ENCODE data around the gene CD7.
"Not testable (repeated sequence)": the region's sequence is repeated elsewhere in the genome, so short reads cannot be mapped to it uniquely, and the experiment has no call there.

CD7 gene

GRCh38 chr17:82317394-82318168, at the start of gene CD7:
Gene CD7, minus strand, starts transcription at chr17:82317608. Its CDS starts 113 bp downstream, at chr17:82317495.
- peak; percentile 43 to 50 for DNase-seq (ENCODE audit: low read depth in 2 of 2)

GRCh38 chr17:82366749-82367148, 49.3 kb upstream of the CD7 start:
- no peak for DNase-seq (ENCODE audit: low read depth in 2 of 2)

- DNase-seq (ENCODE audit: low read depth in 2 of 2), result no peak
These were observed 48.3 kb upstream of the CD7 start for GRCh38 chr17:82365606-82366295.

- DNase-seq (ENCODE audit: low read depth in 2 of 2), result no peak
These were observed 44.7 kb upstream of the CD7 start for GRCh38 chr17:82361885-82362633.

- not testable (repeated sequence) for DNase-seq (ENCODE audit: low read depth in 2 of 2)
These were observed 42.2 kb upstream of the CD7 start for GRCh38 chr17:82359451-82360074.

DNA sequence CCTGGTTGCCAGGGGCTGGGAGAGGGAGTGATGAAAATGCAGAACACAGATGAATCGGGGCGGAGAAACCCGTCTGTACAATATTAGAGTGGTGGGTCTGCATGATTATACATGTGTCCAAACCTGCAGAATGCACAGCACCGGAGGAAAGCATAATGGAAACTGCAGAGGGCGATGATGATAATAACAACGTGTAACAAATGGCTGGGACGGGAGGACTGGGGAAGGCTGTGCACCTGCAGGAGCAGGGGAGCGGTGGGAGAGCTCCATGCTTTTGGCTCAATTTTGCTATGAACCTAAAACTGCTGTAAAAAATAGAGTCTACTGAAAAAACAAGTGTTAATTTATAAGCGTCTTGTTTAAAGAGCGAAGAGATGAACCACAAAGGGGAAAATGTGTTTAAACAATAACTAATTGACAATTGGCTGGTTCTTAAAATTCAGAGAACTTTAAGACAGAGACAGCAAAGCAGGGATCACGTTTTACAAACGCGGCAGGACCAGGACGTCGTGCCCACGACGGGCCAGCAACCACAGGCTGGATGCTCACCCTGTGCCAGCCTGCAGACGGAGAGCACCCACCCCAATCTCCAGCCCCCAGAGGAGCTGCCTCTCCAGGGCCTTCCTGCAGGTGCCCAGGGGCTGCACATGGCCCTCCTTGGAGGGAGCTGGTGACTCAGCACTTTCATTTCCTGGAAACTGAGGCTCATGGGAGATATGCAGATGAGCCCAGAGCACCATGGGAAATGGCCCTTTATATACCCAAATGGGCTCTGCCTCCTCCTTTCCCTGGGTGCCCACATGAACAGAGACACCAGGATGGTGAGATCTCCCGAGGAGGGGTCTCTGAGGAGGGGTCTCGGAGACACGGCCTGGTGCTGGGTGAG, 41.3 kb upstream of the CD7 start, which contains the start of gene TEX19:
TSS of gene TEX19 (plus strand) at position 783 of the 886 bp plus-strand sequence. CDS start 2,904 bp downstream, outside the sequence.
- no peak for DNase-seq (ENCODE audit: low read depth in 2 of 2)

DNA sequence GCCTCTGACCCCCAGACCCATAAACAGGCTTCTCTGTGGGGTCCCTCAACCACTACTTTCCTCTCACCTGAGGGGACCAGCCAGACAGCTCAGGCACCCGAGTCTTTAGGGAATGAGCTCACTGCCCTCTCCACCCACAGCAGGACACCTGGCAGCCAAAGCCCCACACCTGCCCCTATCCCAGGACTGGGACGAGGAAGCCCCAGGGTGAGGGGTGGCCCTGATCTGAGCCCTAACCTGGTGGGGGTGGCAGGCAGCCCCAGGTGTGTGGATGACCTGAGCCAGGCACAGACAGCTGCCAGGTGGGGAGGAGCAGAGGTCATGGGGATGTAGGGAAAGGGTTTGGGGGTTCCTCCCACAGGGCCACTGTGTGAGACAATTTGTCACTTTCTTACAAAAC, 40.0 kb upstream of the CD7 start:
- DNase-seq (ENCODE audit: low read depth in 2 of 2), result no peak

- DNase-seq (ENCODE audit: low read depth in 2 of 2), result no peak
These were observed 39.5 kb upstream of the CD7 start for GRCh38 chr17:82356845-82357355.

DNA sequence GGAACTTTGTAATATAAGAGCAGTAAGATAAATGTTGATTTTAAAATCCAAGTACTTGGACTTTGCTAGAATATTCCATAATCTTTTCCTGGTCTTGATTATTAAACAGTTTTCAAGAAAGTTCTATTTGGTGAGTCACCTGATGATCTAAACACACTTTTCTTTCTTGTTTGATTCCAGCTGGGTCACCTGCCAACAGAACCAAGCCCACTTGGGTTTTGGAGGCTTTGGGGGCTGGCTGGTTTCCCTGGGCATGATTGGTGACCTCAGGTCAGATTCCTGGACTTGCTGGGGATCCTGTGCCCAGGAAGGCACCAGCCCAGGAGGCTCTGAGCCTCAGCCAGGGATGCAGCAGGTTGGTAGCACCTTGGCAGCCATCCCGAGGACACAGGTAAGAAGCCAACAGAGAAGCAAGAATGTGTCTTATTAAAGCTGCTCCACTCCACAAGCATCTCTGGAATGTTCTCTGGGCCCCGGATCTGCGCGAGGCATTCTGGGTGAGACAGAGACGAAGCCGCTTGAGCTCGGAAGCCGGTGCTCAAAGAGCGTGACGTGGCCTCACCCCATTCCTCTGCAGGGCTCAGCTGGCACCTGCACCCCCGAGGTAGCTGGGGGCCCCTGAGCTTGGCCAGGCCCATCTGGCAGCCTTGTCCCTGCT, 38.5 kb upstream of the CD7 start:
- DNase-seq (ENCODE audit: low read depth in 2 of 2), result no peak

DNA sequence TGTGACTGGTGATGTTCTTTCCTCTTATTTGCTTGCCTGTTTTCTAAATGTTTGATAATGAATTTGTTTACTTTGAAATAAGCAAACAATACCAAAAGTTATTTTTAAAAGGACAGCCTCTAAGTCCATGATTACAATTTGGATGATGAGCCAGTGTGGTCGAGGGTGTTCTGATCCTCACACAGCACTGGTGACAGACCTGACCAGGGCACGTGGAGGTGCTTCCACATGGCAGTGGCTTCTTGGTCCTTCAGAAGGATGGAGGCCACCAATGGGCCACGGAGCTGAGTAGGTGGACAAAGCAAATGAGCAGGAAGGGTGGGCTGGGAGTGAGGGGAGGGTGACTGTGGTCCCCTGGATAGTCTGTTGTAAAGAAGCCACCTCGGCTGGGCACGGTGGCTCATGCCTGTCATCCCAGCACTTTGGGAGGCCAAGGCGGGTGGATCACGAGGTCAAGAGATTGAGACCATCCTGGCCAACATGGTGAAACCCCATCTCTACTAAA, 37.4 kb upstream of the CD7 start:
- DNase-seq (ENCODE audit: low read depth in 2 of 2), result no peak

DNA sequence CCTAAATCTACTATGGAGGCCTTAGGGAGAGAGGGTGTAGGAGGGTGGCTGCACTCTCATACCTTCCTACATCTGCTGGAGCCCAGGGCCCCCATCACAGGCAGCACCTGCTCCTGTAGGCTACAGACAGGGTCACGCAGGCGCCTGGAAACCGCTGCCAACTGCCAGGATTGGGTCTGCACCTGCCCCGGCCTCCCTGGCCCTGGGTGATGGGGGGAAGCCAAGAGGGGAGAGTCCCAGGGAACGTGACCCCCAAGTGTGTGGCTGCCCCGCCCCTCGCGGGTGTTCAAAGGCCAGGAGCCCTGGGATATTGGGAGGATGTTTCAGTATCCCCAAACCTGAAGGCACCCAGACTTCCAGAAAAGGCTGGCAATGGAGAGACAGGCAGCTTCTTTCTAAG, 36.1 kb upstream of the CD7 start:
- no peak for DNase-seq (ENCODE audit: low read depth in 2 of 2)

GRCh38 chr17:82351713-82352488, 34.5 kb upstream of the CD7 start:
- peak; percentile 59 to 63 for DNase-seq (ENCODE audit: low read depth in 2 of 2)

- no peak for DNase-seq (ENCODE audit: low read depth in 2 of 2)
These were observed 33.9 kb upstream of the CD7 start for GRCh38 chr17:82351254-82351712.

- DNase-seq (ENCODE audit: low read depth in 2 of 2), result no peak
These were observed 33.0 kb upstream of the CD7 start for GRCh38 chr17:82350182-82351030.

DNA sequence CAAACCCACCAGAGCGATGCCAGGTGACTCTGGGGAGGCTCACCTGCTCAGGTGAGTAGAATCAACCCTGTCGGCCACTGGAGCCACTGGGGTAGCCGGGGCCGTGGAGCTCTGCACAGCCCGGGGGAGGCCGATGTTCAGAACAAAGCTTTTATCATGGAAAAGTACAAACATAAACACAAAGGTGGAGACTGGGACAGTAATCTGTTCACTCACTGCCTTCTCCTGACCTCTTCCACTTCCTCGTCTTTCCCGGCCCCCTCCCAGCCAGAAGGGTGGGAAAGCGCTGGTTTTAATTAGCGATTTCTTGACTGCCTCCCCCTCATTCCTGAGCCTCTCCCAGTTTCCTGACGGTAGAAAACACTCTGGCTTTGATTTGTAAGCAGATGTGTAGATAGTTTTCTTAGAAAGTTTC, 31.9 kb upstream of the CD7 start:
- DNase-seq (ENCODE audit: low read depth in 2 of 2), result no peak

GRCh38 chr17:82348866-82349265, 31.5 kb upstream of the CD7 start:
- no peak for DNase-seq (ENCODE audit: low read depth in 2 of 2)

GRCh38 chr17:82348434-82348833, 31.0 kb upstream of the CD7 start:
- no peak for DNase-seq (ENCODE audit: low read depth in 2 of 2)

DNA sequence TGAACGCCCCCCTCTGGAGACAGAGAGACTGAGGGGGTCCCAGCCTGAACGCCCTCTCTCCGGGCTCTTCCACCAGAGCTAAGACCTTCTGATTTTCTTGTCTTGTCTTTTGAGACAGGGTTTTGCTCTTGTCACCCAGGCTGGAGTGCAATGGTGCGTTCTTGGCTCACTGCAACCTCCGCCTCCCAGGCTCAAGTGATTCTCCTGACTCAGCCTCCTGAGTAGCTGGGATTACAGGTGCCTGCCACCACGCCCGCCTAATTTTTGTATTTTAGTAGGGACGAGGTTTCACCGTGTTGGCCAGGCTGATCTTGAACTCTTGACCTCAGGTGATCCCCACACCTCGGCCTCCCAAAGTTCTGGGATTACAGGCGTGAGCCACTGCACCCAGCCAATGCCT, 30.6 kb upstream of the CD7 start:
- not testable (repeated sequence) for DNase-seq (ENCODE audit: low read depth in 2 of 2)

All from activated CD8-positive, alpha-beta memory T cell treated with anti-CD3 and anti-CD28 coated beads for 4 hours (primary cell).